ENCODE results near the gene TTYH1.

DNA sequence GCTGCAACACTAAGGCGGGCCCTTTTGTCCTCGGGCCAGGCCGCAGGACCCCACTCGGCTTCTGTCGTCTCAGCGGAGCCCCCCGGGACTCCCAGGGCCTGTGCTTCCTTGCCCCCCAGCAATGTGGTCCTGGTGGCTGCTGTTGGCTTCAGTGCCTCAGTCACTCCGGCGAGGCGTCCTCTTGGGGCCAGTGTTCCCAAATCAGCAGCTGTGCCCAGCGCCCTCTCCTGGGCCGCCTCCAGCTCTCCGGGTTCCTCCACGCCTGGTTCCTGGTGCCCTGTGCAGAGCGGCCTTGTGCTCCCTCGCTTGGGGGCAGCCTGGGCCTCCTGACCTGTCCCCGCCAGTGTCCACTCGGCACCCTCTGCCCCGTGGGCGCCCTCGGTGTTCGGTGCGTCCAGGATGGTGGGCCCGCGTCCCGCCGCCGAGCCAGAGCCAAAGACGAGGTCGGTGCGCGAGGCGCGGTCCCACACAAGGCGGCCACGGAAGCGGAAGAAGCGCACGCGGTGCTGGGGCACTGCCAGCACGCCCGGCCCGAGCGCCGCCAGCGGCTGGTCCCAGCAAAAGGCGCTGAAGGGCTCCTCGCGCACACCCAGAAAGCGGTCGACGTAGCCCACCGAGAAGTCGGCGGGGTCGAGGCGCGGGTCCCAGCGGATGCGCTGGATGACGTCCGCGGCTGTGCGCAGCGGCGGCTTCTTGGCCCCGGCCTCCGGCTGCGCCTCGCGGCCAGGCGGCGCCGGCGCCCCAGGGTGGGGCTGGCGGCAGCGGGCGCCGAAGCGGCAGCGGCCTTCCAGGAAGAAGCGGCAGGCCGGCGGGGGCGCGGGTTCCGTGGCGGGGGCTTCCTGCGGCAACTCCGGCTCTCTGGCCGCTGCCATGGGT lies 47.6 kb downstream of the TTYH1 start:
- TF ChIP-seq POLR2A (IDR thresholded peaks at IDR 0.05): no peak
- TF ChIP-seq, protein P1, sequence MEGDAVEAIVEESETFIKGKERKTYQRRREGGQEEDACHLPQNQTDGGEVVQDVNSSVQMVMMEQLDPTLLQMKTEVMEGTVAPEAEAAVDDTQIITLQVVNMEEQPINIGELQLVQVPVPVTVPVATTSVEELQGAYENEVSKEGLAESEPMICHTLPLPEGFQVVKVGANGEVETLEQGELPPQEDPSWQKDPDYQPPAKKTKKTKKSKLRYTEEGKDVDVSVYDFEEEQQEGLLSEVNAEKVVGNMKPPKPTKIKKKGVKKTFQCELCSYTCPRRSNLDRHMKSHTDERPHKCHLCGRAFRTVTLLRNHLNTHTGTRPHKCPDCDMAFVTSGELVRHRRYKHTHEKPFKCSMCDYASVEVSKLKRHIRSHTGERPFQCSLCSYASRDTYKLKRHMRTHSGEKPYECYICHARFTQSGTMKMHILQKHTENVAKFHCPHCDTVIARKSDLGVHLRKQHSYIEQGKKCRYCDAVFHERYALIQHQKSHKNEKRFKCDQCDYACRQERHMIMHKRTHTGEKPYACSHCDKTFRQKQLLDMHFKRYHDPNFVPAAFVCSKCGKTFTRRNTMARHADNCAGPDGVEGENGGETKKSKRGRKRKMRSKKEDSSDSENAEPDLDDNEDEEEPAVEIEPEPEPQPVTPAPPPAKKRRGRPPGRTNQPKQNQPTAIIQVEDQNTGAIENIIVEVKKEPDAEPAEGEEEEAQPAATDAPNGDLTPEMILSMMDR (IDR thresholded peaks at IDR 0.05): peak in 2 of 4 donors; percentile 15 to 19
